Mesothelial cell of epicardium (in vitro differentiated cells): Measurements from ENCODE around the gene ANK3. TPM values are rescaled to one million over a fixed set of nuclear protein-coding genes. Genes with fewer than 3 reads are reported as not detected.

Experiments used
- DNase-seq, 2 experiments: peaks; one replicate each; pipeline ENCODE4 v3.0.0; 2021; ENCODE audit warnings: low spot score in 2 of 2; ENCODE audit not compliant: unreplicated experiment in 2 of 2
- H3K27ac Mint-ChIP-seq: 2 replicates; pipeline ENCODE4 v1.8.0; 2021; ENCODE audit warnings: mixed read lengths
- H3K27me3 Mint-ChIP-seq: 2 replicates; pipeline ENCODE4 v1.8.0; 2021; ENCODE audit warnings: low read depth, mixed read lengths
- H3K36me3 Mint-ChIP-seq: 2 replicates; pipeline ENCODE4 v1.8.0; 2021; ENCODE audit warnings: mixed read lengths
- H3K4me1 Mint-ChIP-seq: 2 replicates; pipeline ENCODE4 v1.8.0; 2021; ENCODE audit warnings: mixed read lengths
- H3K4me3 Mint-ChIP-seq: 2 replicates; pipeline ENCODE4 v1.8.0; 2021; ENCODE audit warnings: mild to moderate bottlenecking, moderate library complexity, mixed read lengths
- H3K9me3 Mint-ChIP-seq: 2 replicates; pipeline ENCODE4 v1.8.0; 2021; ENCODE audit warnings: mixed read lengths
- CTCF ChIP-seq: fragments of 200-600 bp; sonication (generic); IDR thresholded peaks from one replicate; pipeline ENCODE4 v1.5.0; 2021; ENCODE audit warnings: antibody characterized with exemption; ENCODE audit not compliant: unreplicated experiment
- total RNA-seq: library from RNA; stranded (reverse); gene quantifications from 3 replicates; pipeline ENCODE4 v1.2.1, GENCODE V29; 2021

The ANK3 gene
- total RNA-seq, 1 donor from 2014 or later = 242 TPM

- no peaks in the 10 kb centered on the region for H3K27me3 Mint-ChIP-seq
- DNase-seq = no peak
Observed at GRCh38 chr10:59980356-59980755, 409.3 kb downstream of the ANK3 start.

GRCh38 chr10:59977486-59977885 is 412.2 kb downstream of the ANK3 start:
- no peak overlapping the region for H3K27ac Mint-ChIP-seq

More at GRCh38 chr10:59980356-59980755, 409.3 kb downstream of the ANK3 start:
- no peak overlapping the region for H3K27ac Mint-ChIP-seq
- H3K36me3 Mint-ChIP-seq = peaks cover 14% of the 10 kb centered on the region
- peaks cover 27% of the 10 kb centered on the region for H3K9me3 Mint-ChIP-seq
- H3K4me3 Mint-ChIP-seq = no peak overlapping the region
- peaks cover 14% of the 10 kb centered on the region for H3K4me1 Mint-ChIP-seq
- TF ChIP-seq CTCF = no peak

GRCh38 chr10:59976909-59977308 is 412.8 kb downstream of the ANK3 start:
- H3K27me3 Mint-ChIP-seq = no peaks in the 10 kb centered on the region

More at GRCh38 chr10:59977486-59977885, 412.2 kb downstream of the ANK3 start:
- no peak for TF ChIP-seq CTCF
- Mint-ChIP-seq H3K36me3 (peaks cover 14% of the 10 kb centered on the region), H3K27me3 (no peaks in the 10 kb centered on the region), H3K4me1 (peaks cover 11% of the 10 kb centered on the region), H3K9me3 (peaks cover 34% of the 10 kb centered on the region), H3K4me3 (no peak overlapping the region)
- no peak for DNase-seq

More at GRCh38 chr10:59976909-59977308, 412.8 kb downstream of the ANK3 start:
- no peak for DNase-seq
- Mint-ChIP-seq H3K4me3 (no peak overlapping the region), H3K36me3 (peaks cover 14% of the 10 kb centered on the region), H3K4me1 (peaks cover 11% of the 10 kb centered on the region), H3K9me3 (peaks cover 34% of the 10 kb centered on the region), H3K27ac (no peak overlapping the region)
- TF ChIP-seq CTCF = no peak
